ENCODE data around the gene NSUN2. TPM values are rescaled to one million over a fixed set of nuclear protein-coding genes. Genes with fewer than 3 reads are reported as not detected.

NSUN2 gene
- total and polyA plus RNA-seq, 10 donors: 42.4 to 77.8 (median 56.9) TPM

GRCh38 chr5:6597557-6597956 lies 35.3 kb downstream of the NSUN2 start:
- 88 to 97% (median 92%) methylated on average over 6 of the region's 6 CpGs for WGBS, 5 donors
- no peak overlapping the region for H3K4me3 ChIP-seq
- no peaks in the 10 kb centered on the region for H3K27me3 ChIP-seq (replicated peaks in 1 of 7)
- TF ChIP-seq CTCF (IDR thresholded peaks at IDR 0.05 in 8 of 11, conservative IDR thresholded peaks at IDR 0.05 in 3 of 11) (no peak), POLR2A (IDR thresholded peaks at IDR 0.05) (no peak), POLR2AphosphoS5 (IDR thresholded peaks at IDR 0.05) (no peak)
- H3K9me3 ChIP-seq: no peaks in the 10 kb centered on the region
- H3K36me3 ChIP-seq: peaks cover 0 to 75% (median 64%) of the 10 kb centered on the region in 6 donors
- no peak overlapping the region for H3K27ac ChIP-seq
- DNase-seq: no peak
- H3K4me1 ChIP-seq: no peaks in the 10 kb centered on the region
- intact Hi-C loops (cut with DNase I; ENCODE audit: low total_unique reads): no loop called here

- Histone ChIP-seq H3K27ac (no peak overlapping the region), H3K9me3 (no peaks in the 10 kb centered on the region), H3K36me3 (peaks cover 0 to 63% (median 53%) of the 10 kb centered on the region in 6 donors), H3K4me3 (no peak overlapping the region), H3K4me1 (no peaks in the 10 kb centered on the region), H3K27me3 (replicated peaks in 1 of 7) (no peaks in the 10 kb centered on the region)
- TF ChIP-seq CTCF (IDR thresholded peaks at IDR 0.05 in 8 of 11, conservative IDR thresholded peaks at IDR 0.05 in 3 of 11) (no peak), POLR2A (IDR thresholded peaks at IDR 0.05) (no peak), POLR2AphosphoS5 (IDR thresholded peaks at IDR 0.05) (no peak)
- DNase-seq: no peak
- intact Hi-C loops (cut with DNase I; ENCODE audit: low total_unique reads): no loop called here
- WGBS, 5 donors: 95 to 99% (median 98%) methylated on average over 5 of the region's 5 CpGs
These were observed 36.5 kb downstream of the NSUN2 start for GRCh38 chr5:6596388-6596787.

- WGBS, 5 donors: 86 to 93% (median 87%) methylated on average over 3 of the region's 3 CpGs
- H3K4me1 ChIP-seq: no peaks in the 10 kb centered on the region
- intact Hi-C loops (cut with DNase I; ENCODE audit: low total_unique reads): no loop called here
These were observed 37.4 kb downstream of the NSUN2 start for GRCh38 chr5:6595405-6595804.

GRCh38 chr5:6594066-6594465 lies 38.8 kb downstream of the NSUN2 start:
- peaks cover 0 to 40% (median 30%) of the 10 kb centered on the region in 6 donors for H3K36me3 ChIP-seq
- no peak for DNase-seq
- H3K27me3 ChIP-seq (replicated peaks in 1 of 7): no peaks in the 10 kb centered on the region
- WGBS, 5 donors: 86 to 96% (median 91%) methylated on average over 6 of the region's 6 CpGs
- no peak overlapping the region for H3K4me3 ChIP-seq
- H3K4me1 ChIP-seq: no peaks in the 10 kb centered on the region
- intact Hi-C loops (cut with DNase I; ENCODE audit: low total_unique reads): no loop called here
- no peaks in the 10 kb centered on the region for H3K9me3 ChIP-seq
- H3K27ac ChIP-seq: no peak overlapping the region
- no peak for TF ChIP-seq POLR2A (IDR thresholded peaks at IDR 0.05)

More at GRCh38 chr5:6595405-6595804, 37.4 kb downstream of the NSUN2 start:
- Histone ChIP-seq H3K36me3 (peaks cover 0 to 53% (median 43%) of the 10 kb centered on the region in 6 donors), H3K27me3 (replicated peaks in 1 of 7) (no peaks in the 10 kb centered on the region), H3K4me3 (no peak overlapping the region), H3K9me3 (no peaks in the 10 kb centered on the region), H3K27ac (no peak overlapping the region)
- no peak for DNase-seq
- TF ChIP-seq CTCF (IDR thresholded peaks at IDR 0.05 in 8 of 11, conservative IDR thresholded peaks at IDR 0.05 in 3 of 11) (no peak), POLR2AphosphoS5 (IDR thresholded peaks at IDR 0.05) (no peak), POLR2A (IDR thresholded peaks at IDR 0.05) (no peak)
